ENCODE data around the gene GVQW3. TPM values are rescaled to one million over a fixed set of nuclear protein-coding genes. Genes with fewer than 3 reads are reported as not detected.

The GVQW3 gene
- polyA plus RNA-seq, 1 donor (not counting 4 experiments of a cell fraction or from before 2014, with no cell fraction given) = 0.80 TPM

DNA sequence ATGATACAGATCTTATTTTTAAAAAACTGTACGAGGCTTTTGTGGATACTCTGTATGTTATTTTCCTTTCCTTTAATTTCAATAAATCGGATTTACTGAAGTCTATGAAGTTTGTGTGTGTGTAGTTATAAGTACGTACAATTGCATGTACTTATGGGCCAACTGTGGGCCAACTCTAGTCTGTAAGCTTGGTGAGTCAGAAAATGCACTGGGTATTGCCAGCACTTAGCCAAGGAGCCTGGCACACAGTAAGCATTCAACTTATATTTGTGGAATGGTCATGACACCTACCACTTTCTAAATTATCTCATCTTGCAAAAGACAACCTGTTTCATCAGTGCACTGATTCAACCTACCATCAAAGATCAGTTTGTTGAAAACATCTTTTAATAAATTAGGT lies 32.8 kb upstream of the GVQW3 start:
- Histone ChIP-seq H3K79me2 (ENCODE audit: control insufficient read depth, insufficient read depth, low read length) (no peaks in the 10 kb centered on the region), H3K4me1 (ENCODE audit: control insufficient read depth, extremely low read depth, insufficient read depth, low read length) (no peaks in the 10 kb centered on the region), H3K27me3 (ENCODE audit: control insufficient read depth, extremely low read depth, insufficient read depth, low read length) (no peaks in the 10 kb centered on the region), H4K20me1 (ENCODE audit: control insufficient read depth, extremely low read depth, insufficient read depth, low read length) (no peaks in the 10 kb centered on the region), H3K9me1 (ENCODE audit: control insufficient read depth, extremely low read depth, insufficient read depth, low read length) (no peaks in the 10 kb centered on the region), H2AFZ (ENCODE audit: control insufficient read depth, low read length) (no peak overlapping the region), H3K4me2 (ENCODE audit: control insufficient read depth, extremely low read depth, insufficient read depth, low read depth, low read length) (no peak overlapping the region), H3K36me3 (ENCODE audit: control insufficient read depth in 2 of 2, extremely low read depth in 1 of 2, insufficient read depth in 2 of 2, low read length in 2 of 2) (no peaks in the 10 kb centered on the region), H3K9me3 (ENCODE audit: control insufficient read depth, low read depth, low read length) (no peaks in the 10 kb centered on the region), H3K9ac (ENCODE audit: control insufficient read depth, extremely low read depth, insufficient read depth, low read length) (no peak overlapping the region), H3K4me3 (ENCODE audit: control insufficient read depth in 2 of 3, extremely low read depth in 1 of 3, insufficient read depth in 2 of 3, low read depth in 1 of 3, low read length in 3 of 3) (no peak overlapping the region), H3K27ac (ENCODE audit: control insufficient read depth, insufficient read depth, low read length) (no peak overlapping the region)
- no peak for FAIRE-seq
- TF ChIP-seq EZH2 (IDR thresholded peaks at IDR 0.05; ENCODE audit: low read length) = no peak
- TF ChIP-seq, protein P1, sequence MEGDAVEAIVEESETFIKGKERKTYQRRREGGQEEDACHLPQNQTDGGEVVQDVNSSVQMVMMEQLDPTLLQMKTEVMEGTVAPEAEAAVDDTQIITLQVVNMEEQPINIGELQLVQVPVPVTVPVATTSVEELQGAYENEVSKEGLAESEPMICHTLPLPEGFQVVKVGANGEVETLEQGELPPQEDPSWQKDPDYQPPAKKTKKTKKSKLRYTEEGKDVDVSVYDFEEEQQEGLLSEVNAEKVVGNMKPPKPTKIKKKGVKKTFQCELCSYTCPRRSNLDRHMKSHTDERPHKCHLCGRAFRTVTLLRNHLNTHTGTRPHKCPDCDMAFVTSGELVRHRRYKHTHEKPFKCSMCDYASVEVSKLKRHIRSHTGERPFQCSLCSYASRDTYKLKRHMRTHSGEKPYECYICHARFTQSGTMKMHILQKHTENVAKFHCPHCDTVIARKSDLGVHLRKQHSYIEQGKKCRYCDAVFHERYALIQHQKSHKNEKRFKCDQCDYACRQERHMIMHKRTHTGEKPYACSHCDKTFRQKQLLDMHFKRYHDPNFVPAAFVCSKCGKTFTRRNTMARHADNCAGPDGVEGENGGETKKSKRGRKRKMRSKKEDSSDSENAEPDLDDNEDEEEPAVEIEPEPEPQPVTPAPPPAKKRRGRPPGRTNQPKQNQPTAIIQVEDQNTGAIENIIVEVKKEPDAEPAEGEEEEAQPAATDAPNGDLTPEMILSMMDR (optimal IDR thresholded peaks at IDR 0.05 in 1 of 3, IDR thresholded peaks at IDR 0.05 in 1 of 3, conservative IDR thresholded peaks at IDR 0.05 in 1 of 3; ENCODE audit: extremely low read depth in 1 of 3, insufficient read depth in 2 of 3, low read length in 3 of 3) = no peak
- no peak for DNase-seq (ENCODE audit: low read depth, low spot score)
- dilution Hi-C loops (cut with MboI; ENCODE audit: extremely low pct_ligation_motif_present, low sequenced_read_pairs) = no loop called here

DNA sequence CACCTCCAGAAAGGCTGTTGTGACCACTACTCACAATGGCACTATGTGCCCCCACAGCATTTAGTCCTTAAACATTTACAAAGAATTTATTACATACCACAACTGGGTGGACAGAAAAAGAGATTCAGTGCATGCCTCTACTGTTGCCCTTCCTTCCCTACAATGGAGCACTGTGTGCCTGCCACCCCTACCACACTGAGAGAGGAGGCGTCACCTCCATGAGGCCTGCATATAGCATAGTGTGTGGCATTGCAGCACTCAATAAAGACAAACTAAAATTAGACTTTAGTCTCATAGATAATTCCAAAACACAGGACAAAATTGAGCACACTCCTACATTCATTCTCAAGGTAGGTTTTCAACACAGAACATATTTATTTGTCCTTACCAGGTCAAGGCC lies 26.0 kb upstream of the GVQW3 start:
- Histone ChIP-seq H3K36me3 (ENCODE audit: control insufficient read depth in 2 of 2, extremely low read depth in 1 of 2, insufficient read depth in 2 of 2, low read length in 2 of 2) (peaks cover 0 to 5% of the 10 kb centered on the region in 2 experiments), H2AFZ (ENCODE audit: control insufficient read depth, low read length) (no peak overlapping the region), H3K27me3 (ENCODE audit: control insufficient read depth, extremely low read depth, insufficient read depth, low read length) (no peaks in the 10 kb centered on the region), H3K4me3 (ENCODE audit: control insufficient read depth in 2 of 3, extremely low read depth in 1 of 3, insufficient read depth in 2 of 3, low read depth in 1 of 3, low read length in 3 of 3) (no peak overlapping the region), H3K79me2 (ENCODE audit: control insufficient read depth, insufficient read depth, low read length) (no peaks in the 10 kb centered on the region), H3K9ac (ENCODE audit: control insufficient read depth, extremely low read depth, insufficient read depth, low read length) (no peak overlapping the region), H3K9me3 (ENCODE audit: control insufficient read depth, low read depth, low read length) (no peaks in the 10 kb centered on the region), H4K20me1 (ENCODE audit: control insufficient read depth, extremely low read depth, insufficient read depth, low read length) (no peaks in the 10 kb centered on the region), H3K4me2 (ENCODE audit: control insufficient read depth, extremely low read depth, insufficient read depth, low read depth, low read length) (no peak overlapping the region), H3K4me1 (ENCODE audit: control insufficient read depth, extremely low read depth, insufficient read depth, low read length) (no peaks in the 10 kb centered on the region), H3K9me1 (ENCODE audit: control insufficient read depth, extremely low read depth, insufficient read depth, low read length) (no peaks in the 10 kb centered on the region), H3K27ac (ENCODE audit: control insufficient read depth, insufficient read depth, low read length) (no peak overlapping the region)
- FAIRE-seq = no peak
- TF ChIP-seq, protein P1 (optimal IDR thresholded peaks at IDR 0.05 in 1 of 3, IDR thresholded peaks at IDR 0.05 in 1 of 3, conservative IDR thresholded peaks at IDR 0.05 in 1 of 3; ENCODE audit: extremely low read depth in 1 of 3, insufficient read depth in 2 of 3, low read length in 3 of 3) = no peak
- no peak for TF ChIP-seq EZH2 (IDR thresholded peaks at IDR 0.05; ENCODE audit: low read length)
- dilution Hi-C loops (cut with MboI; ENCODE audit: extremely low pct_ligation_motif_present, low sequenced_read_pairs) = no loop called here
- DNase-seq (ENCODE audit: low read depth, low spot score) = no peak
